CD8-positive, alpha-beta memory T cell (primary cell): ENCODE results near the gene MACF1. TPM values are rescaled to one million over a fixed set of nuclear protein-coding genes. Genes with fewer than 3 reads are reported as not detected.
A peak's percentile ranks its signal among the peaks of the same experiment; 100 is the strongest.
"Not testable (repeated sequence)": the region's sequence is repeated elsewhere in the genome, so short reads cannot be mapped to it uniquely, and the experiment has no call there.

ENCODE experiments used
- CTCF ChIA-PET: fragments of 350-600 bp; sonication (Branson Sonifier 250); formaldehyde crosslinking; loops from one replicate; lab custom pipeline; 2021; ENCODE audit warnings: antibody characterized with exemption; lab: Charles Lee
- POLR2A ChIA-PET: fragments of 350-600 bp; sonication (Branson Sonifier 250); formaldehyde crosslinking; loops from one replicate; lab custom pipeline; 2021; ENCODE audit warnings: antibody characterized with exemption; lab: Charles Lee
- DNase-seq, 5 donors: peaks; one replicate each; pipeline versions ENCODE4 v3.0.0 to v3.0.0-alpha.2; 2020 to 2022; ENCODE audit warnings: mixed read lengths in 1 of 5
- H3K27ac ChIP-seq: one replicate; pipeline ENCODE4 v1.7.0; 2013; ENCODE audit warnings: low read depth, mild to moderate bottlenecking, low read length, moderate library complexity
- H3K27me3 ChIP-seq: 2 replicates; pipeline ENCODE4 v1.7.0; 2013; ENCODE audit warnings: low read length, mild to moderate bottlenecking; ENCODE audit not compliant: insufficient read depth, poor library complexity, severe bottlenecking
- H3K36me3 ChIP-seq: 2 replicates; pipeline ENCODE4 v1.7.0; 2013; ENCODE audit warnings: mild to moderate bottlenecking, low read length, moderate library complexity; ENCODE audit not compliant: insufficient read depth
- H3K4me1 ChIP-seq: 2 replicates; pipeline ENCODE4 v1.7.0; 2013; ENCODE audit warnings: mild to moderate bottlenecking, low read length, moderate library complexity; ENCODE audit not compliant: insufficient read depth
- H3K4me3 ChIP-seq: 2 replicates; pipeline ENCODE4 v1.7.0; 2013; ENCODE audit warnings: mild to moderate bottlenecking, low read length
- H3K9me3 ChIP-seq: 2 replicates; pipeline ENCODE4 v1.7.0; 2013; ENCODE audit warnings: mild to moderate bottlenecking, low read length
- H3K27ac Mint-ChIP-seq, 8 donors: one replicate each; pipeline ENCODE4 v1.8.0; 2020 to 2021; ENCODE audit warnings: mixed read lengths in 8 of 8, mild to moderate bottlenecking in 6 of 8, inconsistent platforms in 3 of 8, moderate library complexity in 3 of 8
- H3K27me3 Mint-ChIP-seq, 2 donors: one replicate each; pipeline ENCODE4 v1.8.0; 2020 to 2021; ENCODE audit warnings: mixed read lengths in 2 of 2, mild to moderate bottlenecking in 1 of 2, moderate library complexity in 1 of 2
- H3K36me3 Mint-ChIP-seq, 3 donors: one replicate each; pipeline ENCODE4 v1.8.0; 2020 to 2021; ENCODE audit warnings: mixed read lengths in 3 of 3, inconsistent platforms in 1 of 3, mild to moderate bottlenecking in 1 of 3
- H3K4me1 Mint-ChIP-seq, 3 donors: one replicate each; pipeline ENCODE4 v1.8.0; 2020 to 2021; ENCODE audit warnings: mixed read lengths in 3 of 3, inconsistent platforms in 1 of 3, mild to moderate bottlenecking in 1 of 3
- H3K4me3 Mint-ChIP-seq, 7 donors: one replicate each; pipeline ENCODE4 v1.8.0; 2020 to 2021; ENCODE audit warnings: mixed read lengths in 7 of 7, mild to moderate bottlenecking in 6 of 7, moderate library complexity in 4 of 7, inconsistent platforms in 2 of 7
- H3K9me3 Mint-ChIP-seq, 5 donors: one replicate each; pipeline ENCODE4 v1.8.0; 2020 to 2022; ENCODE audit warnings: mixed read lengths in 5 of 5, mild to moderate bottlenecking in 3 of 5, moderate library complexity in 2 of 5, inconsistent platforms in 1 of 5
- polyA plus RNA-seq: library from polyadenylated mRNA; unstranded; fragments of 300-500 nt; fragmentation: Illumina TruSeq; gene quantifications from one replicate; pipeline ENCODE4 v1.2.3, GENCODE V29; 2021
- total RNA-seq, 2 experiments: library from RNA; stranded (reverse); gene quantifications; one replicate each; pipeline ENCODE4 v1.2.3, GENCODE V29; 2021

The MACF1 gene
- total and polyA plus RNA-seq, 3 experiments from 2014 or later, result 87.6 to 154 (median 151) TPM

- H3K9me3 Mint-ChIP-seq, H3K4me1 Mint-ChIP-seq, H3K27me3 Mint-ChIP-seq, H3K9me3 ChIP-seq, POLR2A ChIA-PET, H3K27ac ChIP-seq, H3K4me1 ChIP-seq, H3K36me3 ChIP-seq, H3K4me3 ChIP-seq, H3K27me3 ChIP-seq, H3K36me3 Mint-ChIP-seq, CTCF ChIA-PET: not testable (repeated sequence)
- peak in 1 of 5 donors; percentile 43 for DNase-seq
- peak overlapping the region in 4 of 7 donors; percentile 41 to 61 (median 53) for H3K4me3 Mint-ChIP-seq
- H3K27ac Mint-ChIP-seq, result peak overlapping the region in 1 of 8 donors; percentile 50
These were observed 310.9 kb downstream of the MACF1 start for GRCh38 chr1:39515131-39516086.

- CTCF ChIA-PET, POLR2A ChIA-PET, H3K4me1 ChIP-seq: not testable (repeated sequence)
These were observed 312.3 kb downstream of the MACF1 start for GRCh38 chr1:39516841-39517240.

GRCh38 chr1:39517936-39518335, 313.4 kb downstream of the MACF1 start:
- H3K27ac ChIP-seq, H3K27me3 ChIP-seq, H3K4me3 Mint-ChIP-seq, CTCF ChIA-PET, POLR2A ChIA-PET, H3K9me3 Mint-ChIP-seq, H3K4me1 Mint-ChIP-seq, H3K27me3 Mint-ChIP-seq, DNase-seq, H3K27ac Mint-ChIP-seq, H3K9me3 ChIP-seq, H3K4me3 ChIP-seq, H3K36me3 ChIP-seq, H3K36me3 Mint-ChIP-seq, H3K4me1 ChIP-seq: not testable (repeated sequence)

More at GRCh38 chr1:39516841-39517240, 312.3 kb downstream of the MACF1 start:
- H3K27ac ChIP-seq, H3K27ac Mint-ChIP-seq, DNase-seq, H3K4me1 Mint-ChIP-seq, H3K4me3 ChIP-seq, H3K9me3 Mint-ChIP-seq, H3K27me3 ChIP-seq, H3K36me3 ChIP-seq, H3K9me3 ChIP-seq, H3K4me3 Mint-ChIP-seq, H3K27me3 Mint-ChIP-seq, H3K36me3 Mint-ChIP-seq: not testable (repeated sequence)

DNA sequence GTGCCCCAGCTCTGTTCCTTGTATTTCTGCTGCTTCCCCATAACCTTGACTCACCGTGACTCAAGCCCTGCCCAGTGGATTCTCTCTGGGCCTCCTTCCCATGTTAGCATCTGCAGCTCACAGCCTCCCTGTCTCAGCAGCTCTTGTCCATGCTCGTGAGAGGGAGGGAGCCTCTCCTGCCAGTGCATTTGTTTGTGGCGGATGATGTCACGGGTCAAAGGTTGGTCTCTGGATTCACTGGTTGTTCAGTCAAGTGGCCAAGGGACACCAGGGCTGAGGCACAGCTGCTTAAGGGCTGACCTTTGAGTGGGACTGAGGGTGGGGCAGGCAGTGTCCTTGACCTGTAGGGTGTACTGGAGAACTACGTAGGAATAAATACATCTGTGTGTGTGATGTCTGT, 314.9 kb downstream of the MACF1 start:
- H3K27ac ChIP-seq, DNase-seq, CTCF ChIA-PET, H3K4me3 ChIP-seq, H3K27me3 ChIP-seq, H3K4me3 Mint-ChIP-seq, H3K27ac Mint-ChIP-seq, H3K4me1 ChIP-seq, H3K4me1 Mint-ChIP-seq, POLR2A ChIA-PET, H3K27me3 Mint-ChIP-seq, H3K9me3 ChIP-seq, H3K36me3 Mint-ChIP-seq, H3K9me3 Mint-ChIP-seq, H3K36me3 ChIP-seq: not testable (repeated sequence)

GRCh38 chr1:39522221-39522620, 317.7 kb downstream of the MACF1 start:
- H3K36me3 Mint-ChIP-seq, result not testable (repeated sequence)

GRCh38 chr1:39522661-39523567, 318.4 kb downstream of the MACF1 start:
- H3K9me3 ChIP-seq, result no peaks in the 10 kb centered on the region
- ChIA-PET CTCF (no interaction called here), POLR2A (no interaction called here)
- peaks cover 6 to 16% (median 8%) of the 10 kb centered on the region in 3 donors for H3K4me1 Mint-ChIP-seq
- no peak overlapping the region for H3K4me3 Mint-ChIP-seq
- H3K4me1 ChIP-seq, result peaks cover 12% of the 10 kb centered on the region
- H3K27me3 Mint-ChIP-seq, result no peaks in the 10 kb centered on the region
- no peak overlapping the region for H3K4me3 ChIP-seq
- no peak overlapping the region for H3K27ac ChIP-seq
- DNase-seq, result no peak
- no peak overlapping the region for H3K27ac Mint-ChIP-seq
- H3K36me3 Mint-ChIP-seq, result peaks cover 0 to 9% (median 0%) of the 10 kb centered on the region in 3 donors
- no peaks in the 10 kb centered on the region for H3K27me3 ChIP-seq
- H3K36me3 ChIP-seq, result peaks cover 2% of the 10 kb centered on the region
- H3K9me3 Mint-ChIP-seq, result no peaks in the 10 kb centered on the region

More at GRCh38 chr1:39522221-39522620, 317.7 kb downstream of the MACF1 start:
- H3K9me3 ChIP-seq, H3K9me3 Mint-ChIP-seq, H3K27me3 Mint-ChIP-seq, H3K4me3 ChIP-seq, DNase-seq, H3K27ac ChIP-seq, POLR2A ChIA-PET, H3K4me3 Mint-ChIP-seq, CTCF ChIA-PET, H3K27me3 ChIP-seq, H3K36me3 ChIP-seq, H3K27ac Mint-ChIP-seq: not testable (repeated sequence)
- peaks cover 6 to 16% (median 8%) of the 10 kb centered on the region in 3 donors for H3K4me1 Mint-ChIP-seq
- peaks cover 12% of the 10 kb centered on the region for H3K4me1 ChIP-seq

- ChIA-PET CTCF (no interaction called here), POLR2A (no interaction called here)
- Mint-ChIP-seq H3K36me3 (peaks cover 0 to 18% (median 0%) of the 10 kb centered on the region in 3 donors), H3K27me3 (peaks cover 0 to 1% of the 10 kb centered on the region in 2 donors), H3K4me3 (peak overlapping the region in 1 of 7 donors; percentile 3), H3K27ac (peak overlapping the region in 2 of 8 donors; percentile 60 to 70), H3K4me1 (peaks cover 6 to 16% (median 8%) of the 10 kb centered on the region in 3 donors), H3K9me3 (no peaks in the 10 kb centered on the region)
- Histone ChIP-seq H3K4me3 (no peak overlapping the region), H3K36me3 (peaks cover 7% of the 10 kb centered on the region), H3K9me3 (no peaks in the 10 kb centered on the region), H3K27ac (no peak overlapping the region), H3K27me3 (no peaks in the 10 kb centered on the region), H3K4me1 (peaks cover 12% of the 10 kb centered on the region)
- no peak for DNase-seq
These were observed 319.7 kb downstream of the MACF1 start for GRCh38 chr1:39524171-39524570.
